ENCODE measurements around the gene STMN1.
A peak's percentile ranks its signal among the peaks of the same experiment; 100 is the strongest.
"Not testable (repeated sequence)": the region's sequence is repeated elsewhere in the genome, so short reads cannot be mapped to it uniquely, and the experiment has no call there.

Gene STMN1

DNA sequence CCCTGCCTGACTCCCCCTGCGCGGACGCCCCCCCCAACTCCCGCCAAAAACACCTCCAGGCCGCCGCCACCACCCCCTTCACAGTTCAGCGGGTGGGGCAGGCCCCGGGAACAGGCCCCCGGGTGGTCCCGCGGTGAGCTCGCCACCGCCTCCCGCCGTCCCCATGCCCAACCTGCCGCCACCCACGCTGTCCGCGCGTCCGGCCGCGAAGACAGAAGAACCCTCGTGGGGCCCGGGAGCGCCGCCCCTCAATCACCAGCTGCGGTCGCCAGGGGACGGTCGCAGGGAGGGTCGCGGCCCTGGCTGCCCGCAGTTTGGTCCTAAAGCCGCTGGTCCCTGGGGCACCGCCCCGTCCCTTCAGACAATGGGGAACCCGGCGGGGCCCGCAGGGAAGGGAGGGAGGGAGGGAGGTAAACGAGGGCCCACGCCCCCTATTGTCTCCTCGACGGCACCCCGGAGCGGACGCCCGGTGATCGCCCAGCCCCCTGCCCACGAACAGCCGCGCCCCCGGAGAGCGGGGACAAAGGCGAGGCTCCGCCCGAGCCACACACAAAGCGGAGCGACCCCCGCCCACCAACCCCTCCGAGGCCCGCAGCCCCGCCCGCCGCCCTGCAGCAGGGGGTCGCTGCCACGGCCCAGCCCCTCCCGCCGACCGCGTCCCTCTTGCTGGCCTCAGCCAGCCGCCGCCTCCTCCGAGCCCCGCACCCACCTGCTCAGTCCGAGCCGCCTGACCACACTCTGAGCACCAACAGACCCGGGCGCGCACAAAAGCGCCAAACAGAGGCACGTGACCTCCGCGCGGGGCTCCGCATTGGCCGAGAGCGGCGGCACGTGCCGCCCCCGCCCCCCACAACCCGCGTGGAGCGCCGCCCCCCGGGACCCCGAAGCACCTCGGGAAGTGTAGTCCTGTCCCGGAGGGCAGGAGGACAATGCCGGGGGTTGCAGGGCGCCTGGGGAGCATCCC, at the start of gene STMN1:
STMN1 (minus strand) TSS at position 740 of the 964 bp plus-strand sequence. CDS start 1,743 bp downstream, outside the sequence.
- DNase-seq (ENCODE audit: low read depth in 2 of 2), result peak; percentile 84 to 90

DNA sequence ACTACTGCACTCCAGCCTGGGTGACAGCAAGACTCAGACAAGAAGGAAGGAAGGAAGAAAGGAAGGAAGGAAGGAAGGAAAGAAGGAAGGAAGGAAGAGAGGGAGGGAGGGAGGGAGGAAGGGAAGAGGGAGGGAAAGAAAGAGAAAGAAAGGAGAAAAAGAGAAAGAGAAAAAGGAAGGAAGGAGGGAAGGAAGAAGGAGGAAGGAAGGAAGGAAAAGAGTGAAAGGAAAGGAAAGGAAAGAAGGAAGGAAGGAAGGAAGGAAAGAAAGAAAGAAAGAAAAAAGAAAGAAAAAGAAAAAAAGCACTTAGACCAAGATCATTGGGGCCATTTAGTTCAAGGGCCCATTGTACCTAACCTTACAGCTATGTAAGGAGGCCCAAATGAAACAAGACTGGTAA, 49.3 kb upstream of the STMN1 start:
- no peak for DNase-seq (ENCODE audit: low read depth in 2 of 2)

DNA sequence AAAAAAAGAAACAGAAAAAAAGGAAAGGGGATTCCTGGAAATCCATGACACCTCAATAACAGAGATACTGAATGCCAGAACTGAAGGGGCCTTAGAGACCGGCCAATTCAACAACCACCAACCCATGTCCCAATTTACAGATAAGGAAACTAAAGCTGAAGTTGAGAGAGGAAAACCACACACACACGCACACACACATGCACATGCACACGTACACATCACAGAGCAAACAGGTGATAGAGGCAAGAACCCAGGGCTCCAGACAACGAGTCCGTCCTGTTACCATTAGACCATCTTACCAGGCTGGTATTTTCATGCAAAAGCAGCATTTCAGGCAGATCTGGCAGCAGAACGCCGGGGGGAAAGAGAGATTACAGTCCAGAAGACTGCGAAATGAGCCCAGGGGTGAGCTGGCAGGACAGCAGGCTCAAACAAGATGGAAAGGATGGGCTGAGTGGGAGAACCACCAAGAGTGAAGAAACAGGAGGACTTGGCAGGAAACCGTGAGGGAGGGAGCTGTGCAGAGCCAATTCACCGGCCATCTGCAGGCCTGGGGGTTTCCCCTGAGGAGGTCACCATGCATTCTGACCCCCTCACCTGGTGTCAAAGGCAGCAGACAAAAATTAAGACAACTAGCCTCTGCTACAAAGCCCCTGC, 48.2 kb upstream of the STMN1 start:
- no peak for DNase-seq (ENCODE audit: low read depth in 2 of 2)

DNA sequence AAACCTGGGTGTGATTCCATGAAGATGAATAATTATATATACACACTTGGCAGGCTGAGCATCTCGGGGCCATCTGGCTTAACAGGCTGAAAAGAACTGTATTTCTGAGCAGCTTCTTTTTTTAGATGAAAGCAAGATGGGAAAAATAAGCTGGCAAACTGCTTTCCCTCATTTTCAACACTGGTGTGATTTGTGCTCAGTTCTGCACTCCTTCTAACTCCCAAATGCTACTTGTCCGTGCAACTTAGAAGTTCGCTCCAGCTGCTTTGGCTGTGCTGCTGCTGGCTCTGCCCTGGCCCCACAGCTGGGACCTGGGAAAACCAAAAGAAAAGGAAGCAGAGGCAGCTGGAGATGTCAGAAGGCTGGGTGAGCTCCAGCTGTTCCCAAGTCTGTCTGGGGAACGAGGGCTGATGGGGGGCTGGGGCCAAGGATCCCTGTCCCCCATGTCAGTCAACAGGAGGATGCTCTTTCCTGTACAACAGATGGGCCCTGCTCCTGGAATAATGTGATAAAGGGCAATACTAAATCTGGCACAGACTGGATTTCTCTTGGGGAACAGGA, 46.7 kb upstream of the STMN1 start:
- no peak for DNase-seq (ENCODE audit: low read depth in 2 of 2)

DNA sequence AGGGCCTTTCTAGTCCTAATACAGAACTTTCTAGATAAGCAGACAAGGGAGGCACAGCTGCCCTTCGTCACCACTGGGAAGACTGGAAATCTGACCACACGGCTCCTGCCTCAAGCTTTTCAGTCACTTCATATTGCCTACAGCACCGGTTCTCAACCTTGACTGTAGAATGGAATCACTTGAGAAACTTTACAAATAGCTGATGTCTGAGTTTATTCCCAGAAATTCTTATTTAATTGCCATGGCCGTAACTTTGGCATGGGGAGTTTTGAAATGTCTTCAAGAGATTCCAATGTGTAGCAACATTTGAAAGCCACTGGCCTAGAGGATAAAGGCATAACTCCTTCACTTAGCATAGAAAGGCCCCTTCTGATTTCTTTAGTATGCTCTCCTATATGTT, 42.4 kb upstream of the STMN1 start:
- no peak for DNase-seq (ENCODE audit: low read depth in 2 of 2)

DNA sequence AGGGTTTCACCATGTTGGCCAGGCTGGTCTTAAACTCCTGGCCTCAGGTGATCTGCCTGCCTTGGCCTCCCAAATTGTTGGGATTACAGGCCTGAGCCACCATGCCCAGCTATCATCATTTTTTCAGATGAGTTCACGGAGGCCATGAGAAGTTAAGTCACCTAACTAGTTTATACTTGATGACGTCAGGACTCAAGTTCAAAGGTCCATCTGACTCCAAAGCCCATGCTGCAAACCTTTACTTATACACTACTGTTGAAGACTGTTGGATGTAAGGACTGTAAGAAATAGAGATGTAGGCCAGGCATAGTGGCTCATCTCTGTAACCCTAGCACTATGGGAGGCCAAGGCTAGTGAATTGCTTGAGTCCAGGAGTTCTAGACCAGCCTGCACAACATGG, 40.8 kb upstream of the STMN1 start:
- DNase-seq (ENCODE audit: low read depth in 2 of 2), result no peak

DNA sequence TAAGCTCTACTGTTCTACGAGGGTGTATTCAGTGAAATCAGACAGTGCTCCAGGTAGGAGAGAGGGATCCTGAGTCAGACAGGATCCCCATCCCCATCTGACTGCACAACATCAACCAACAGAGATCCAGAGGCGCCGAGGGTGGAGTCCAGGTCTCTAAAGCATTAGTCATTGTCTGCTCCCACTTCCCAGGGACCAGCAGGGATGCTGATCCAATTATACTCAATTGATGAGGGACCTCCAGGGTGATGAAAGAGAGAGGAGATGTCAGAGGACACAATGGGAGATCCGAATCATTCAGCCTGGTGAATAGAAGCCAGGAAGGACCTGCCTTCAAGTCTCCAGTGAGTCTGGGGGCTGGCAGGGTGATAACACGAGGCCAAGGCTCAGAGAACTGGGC, 39.5 kb upstream of the STMN1 start:
- no peak for DNase-seq (ENCODE audit: low read depth in 2 of 2)

DNA sequence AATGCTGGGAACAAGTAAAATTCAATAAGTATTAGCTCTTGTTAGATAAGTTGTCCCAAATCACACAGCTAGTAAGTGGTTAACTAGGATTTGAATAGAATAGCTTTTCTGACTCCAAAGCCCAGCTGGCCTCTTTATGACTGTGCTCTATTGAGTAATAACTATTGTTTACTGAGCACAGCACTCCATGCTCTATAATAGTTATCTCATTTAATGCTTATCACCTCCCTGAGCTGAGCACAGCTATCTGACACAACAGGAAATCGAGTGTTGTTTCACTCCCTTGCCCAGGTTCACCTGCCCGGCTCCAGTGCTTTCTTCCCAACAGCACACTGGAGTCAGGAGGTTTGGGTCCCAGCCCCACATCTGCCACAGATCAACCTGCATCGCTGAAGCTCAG, 38.8 kb upstream of the STMN1 start:
- DNase-seq (ENCODE audit: low read depth in 2 of 2), result no peak

DNA sequence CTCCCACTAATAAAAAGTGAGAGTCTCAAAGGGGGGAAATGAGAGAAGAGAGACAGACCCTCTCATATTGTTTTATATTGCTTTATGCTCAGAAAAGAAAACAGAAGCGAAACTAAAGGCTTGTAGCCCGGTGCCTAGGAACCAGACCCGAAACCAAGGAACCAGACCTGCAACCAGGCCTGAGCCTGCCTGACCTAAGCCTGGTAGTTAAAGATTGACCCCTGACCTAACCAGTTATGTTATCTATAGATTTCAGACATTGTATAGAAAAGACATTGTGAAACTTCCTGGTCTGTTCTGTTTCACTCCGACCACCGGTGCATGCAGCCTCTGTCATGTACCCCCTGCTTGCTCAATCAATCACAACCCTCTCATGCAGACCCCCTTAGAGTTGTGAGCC, 37.3 kb upstream of the STMN1 start:
- DNase-seq (ENCODE audit: low read depth in 2 of 2), result not testable (repeated sequence)

DNA sequence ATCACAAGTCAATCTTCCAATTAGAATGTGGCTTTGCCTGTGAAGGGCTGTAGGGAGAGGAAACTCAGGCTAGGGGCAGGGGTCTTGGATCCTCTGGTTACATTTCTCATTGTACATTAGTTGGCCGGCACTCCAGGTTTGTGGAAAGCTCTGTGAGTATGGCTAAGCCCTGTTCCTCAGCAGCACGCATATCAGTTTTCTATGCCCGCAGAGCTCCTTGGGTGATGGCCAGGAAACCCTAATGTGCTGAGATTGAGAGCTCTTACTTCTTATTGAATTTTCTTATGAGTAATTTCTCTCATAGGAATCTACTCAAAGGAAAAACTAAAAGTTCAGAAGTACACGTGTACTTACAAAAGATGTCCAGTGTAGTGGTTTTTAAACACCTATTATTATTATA, 30.7 kb upstream of the STMN1 start:
- DNase-seq (ENCODE audit: low read depth in 2 of 2), result no peak

DNA sequence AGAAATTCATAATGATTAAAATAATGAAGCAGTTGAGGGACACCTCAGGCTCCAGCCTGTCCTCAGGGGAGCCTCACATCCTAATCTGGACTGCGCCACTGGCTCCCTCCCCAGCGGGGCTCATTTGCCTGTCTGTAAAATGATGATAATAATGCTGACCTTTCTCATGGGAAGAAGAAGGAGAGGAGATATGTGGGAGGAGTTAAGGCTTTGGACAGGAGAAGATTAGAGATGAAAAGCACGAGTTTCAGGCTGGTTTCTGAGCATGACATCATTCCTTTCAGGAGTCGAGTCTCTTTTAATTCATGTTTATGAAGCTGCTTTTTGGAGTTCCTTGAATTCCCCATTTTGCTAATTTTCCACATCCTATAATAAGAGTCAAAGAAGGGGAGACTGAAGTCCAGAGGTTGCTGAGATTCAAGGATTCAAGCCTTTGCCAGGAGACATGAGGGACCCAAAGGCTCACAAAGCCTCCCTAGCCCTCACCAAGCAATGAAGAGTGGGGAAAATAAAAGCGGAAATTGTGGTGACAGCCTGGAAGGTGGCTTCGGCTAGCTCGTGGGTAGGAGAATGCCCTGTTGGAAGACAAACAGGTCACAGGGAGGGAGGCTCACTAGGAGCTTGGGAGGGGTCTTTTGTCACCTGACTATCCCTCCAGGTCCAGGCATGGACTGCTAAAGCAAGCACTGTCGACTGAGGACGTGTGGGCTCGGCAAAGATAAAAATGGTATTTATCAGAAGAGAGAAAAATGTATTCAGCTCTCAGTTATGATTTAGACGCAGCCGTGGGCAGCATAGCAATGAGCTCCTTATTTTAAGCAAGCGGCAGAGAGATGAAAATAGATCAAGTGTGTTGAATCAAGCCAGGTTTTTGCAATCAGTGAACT, 27.5 kb upstream of the STMN1 start:
- DNase-seq (ENCODE audit: low read depth in 2 of 2), result no peak

DNA sequence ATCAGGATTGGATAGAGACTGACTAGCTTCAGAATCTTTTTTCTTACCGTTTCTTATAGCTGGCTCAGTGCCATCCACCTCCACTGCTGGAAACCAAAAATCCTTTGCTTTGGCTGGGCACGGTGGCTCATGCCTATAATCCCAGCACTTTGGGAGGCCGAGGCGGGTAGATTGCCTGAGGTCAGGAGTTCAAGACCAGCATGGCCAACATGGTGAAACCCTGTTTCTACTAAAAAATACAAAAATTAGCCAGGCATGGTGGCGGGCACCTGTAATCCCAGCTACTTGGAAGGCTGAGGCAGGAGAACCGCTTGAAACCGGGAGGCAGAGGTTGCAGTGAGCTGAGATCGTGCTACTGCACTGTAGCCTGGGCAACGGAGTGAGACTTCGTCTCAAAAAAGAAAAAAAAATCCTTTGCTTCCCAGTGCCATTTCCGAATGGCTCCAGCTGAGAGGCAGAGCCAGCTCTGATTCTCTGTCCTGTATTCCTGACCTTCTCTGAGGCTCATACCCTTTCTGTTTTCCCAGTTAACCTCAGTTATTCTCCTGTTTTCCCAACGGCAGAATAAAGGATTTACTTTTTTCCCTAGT, 26.7 kb upstream of the STMN1 start:
- DNase-seq (ENCODE audit: low read depth in 2 of 2), result not testable (repeated sequence)

DNA sequence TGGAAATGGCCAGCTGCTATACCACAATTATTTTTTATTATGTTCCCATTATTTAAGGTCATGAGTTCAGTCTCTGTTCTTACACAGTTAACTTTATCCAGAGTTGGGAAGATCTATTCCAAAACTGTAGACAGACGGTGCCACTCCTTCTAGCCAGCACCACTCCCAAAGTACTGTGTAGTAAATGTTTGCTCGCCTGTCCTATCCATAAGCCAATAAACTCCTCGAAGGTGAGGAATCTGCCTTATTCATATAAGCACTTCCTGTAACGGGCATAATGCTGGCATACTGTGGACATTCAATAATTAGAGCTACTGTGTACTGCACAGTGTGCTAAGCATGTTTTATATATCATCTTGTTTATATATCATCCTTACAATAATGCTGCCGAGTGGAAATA, 26.1 kb upstream of the STMN1 start:
- DNase-seq (ENCODE audit: low read depth in 2 of 2), result no peak

DNA sequence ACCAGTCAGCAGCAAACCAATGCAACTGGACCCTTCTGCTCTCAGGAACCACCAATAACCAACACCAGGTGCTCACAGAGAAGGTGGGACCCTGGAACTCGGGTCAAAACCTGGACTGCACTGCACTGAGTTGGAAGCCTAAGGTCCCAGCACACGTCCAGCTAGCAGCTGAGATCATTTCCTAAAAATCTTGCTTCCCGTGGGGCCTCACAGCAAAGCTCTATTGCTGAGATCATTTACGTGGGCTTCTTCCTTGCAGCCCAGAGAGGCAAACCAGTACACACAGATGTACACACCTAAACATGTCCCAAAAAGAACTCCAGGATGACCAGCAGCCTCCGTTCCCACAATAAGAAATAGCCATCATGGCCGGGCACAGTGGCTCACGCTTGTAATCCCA, 22.8 kb upstream of the STMN1 start:
- no peak for DNase-seq (ENCODE audit: low read depth in 2 of 2)

DNA sequence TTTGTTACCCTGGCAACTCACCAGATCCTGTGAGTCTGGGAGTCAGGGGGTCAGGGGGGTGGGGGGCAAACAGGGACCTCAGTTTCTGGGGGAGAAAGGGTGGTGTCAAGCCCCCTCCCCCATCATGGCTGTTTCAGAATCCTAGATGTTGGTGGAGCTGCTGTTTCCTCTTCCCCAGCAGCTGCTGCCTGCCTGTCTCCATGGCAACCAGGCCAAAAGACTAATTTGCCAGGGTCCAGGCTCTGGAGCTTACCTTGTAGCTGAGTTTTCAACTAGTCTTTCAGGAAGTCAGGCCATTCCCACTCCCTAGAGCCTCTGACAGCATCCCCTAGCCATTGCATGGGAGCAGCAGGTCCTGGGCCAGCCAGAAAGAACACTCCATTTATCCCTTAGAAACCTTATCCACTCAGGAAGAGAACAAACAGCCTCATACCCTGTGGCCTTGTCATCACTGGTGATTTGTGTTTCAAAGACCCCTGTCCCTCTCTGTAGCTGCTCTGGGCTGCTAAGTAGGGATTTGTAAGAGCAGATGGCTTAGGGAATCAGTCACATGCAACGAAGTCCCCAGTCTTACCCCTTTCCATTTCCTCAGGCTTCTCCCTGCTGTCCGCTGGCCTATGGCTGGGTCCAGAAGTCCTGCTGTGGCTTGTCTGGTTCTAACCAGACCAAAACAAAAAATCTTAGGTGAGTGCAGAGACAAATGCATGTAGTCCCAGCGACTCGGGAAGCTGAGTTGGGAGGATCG, 21.5 kb upstream of the STMN1 start:
- no peak for DNase-seq (ENCODE audit: low read depth in 2 of 2)

DNA sequence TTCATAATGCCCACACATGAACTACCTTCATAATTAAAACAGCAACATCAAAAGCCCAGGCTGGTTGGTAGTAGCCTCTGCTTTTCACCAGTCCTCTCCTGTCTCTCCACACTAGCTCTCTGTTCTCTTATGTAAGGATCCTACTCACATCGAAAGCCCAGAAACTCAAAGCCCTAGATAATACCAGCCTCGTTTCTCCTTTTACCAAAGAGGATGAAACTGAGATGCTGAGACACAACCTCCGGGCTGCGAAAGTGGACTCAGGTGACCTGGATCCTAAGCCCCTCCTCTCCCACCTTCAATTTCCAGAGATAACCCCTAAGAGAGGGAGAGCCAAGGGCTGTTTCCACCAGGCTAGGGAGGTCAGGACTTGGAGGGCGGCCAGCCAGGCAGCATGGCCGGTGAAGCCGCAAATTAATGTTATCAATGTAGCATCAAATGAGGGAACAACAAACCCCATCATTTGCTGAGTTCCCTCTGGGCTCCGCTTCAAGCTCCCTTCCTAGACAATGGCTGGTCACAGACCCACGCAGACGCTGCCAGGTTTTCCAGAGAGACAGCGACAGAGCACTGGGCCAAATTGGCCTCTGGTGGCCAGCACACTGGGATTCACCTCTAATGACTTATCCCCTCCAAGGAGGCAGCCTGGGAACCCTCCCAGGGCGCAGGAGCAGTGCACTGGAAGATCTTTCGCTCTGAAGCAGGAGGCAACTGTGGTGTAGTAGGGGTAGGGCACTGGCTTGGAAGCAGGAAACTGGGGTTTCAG, 20.7 kb upstream of the STMN1 start:
- DNase-seq (ENCODE audit: low read depth in 2 of 2), result no peak

DNA sequence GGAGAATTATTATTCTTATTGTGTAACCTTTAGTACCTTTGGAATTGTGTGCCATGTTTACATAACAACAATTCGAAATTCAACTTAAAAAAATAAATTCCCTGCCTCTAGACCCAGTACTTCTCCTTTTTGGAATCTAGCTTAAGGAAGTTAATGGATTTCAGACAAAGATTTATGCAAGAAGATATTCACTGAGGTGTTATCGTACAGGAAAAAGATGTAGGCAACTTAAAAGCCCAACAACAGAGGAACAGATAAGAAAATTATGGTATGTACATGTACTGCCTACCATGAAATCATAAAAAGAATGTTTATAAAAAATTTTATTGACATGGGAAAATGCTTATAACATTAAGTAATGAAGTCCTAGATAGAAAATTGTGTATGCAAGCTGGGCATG, 18.2 kb upstream of the STMN1 start:
- no peak for DNase-seq (ENCODE audit: low read depth in 2 of 2)

DNA sequence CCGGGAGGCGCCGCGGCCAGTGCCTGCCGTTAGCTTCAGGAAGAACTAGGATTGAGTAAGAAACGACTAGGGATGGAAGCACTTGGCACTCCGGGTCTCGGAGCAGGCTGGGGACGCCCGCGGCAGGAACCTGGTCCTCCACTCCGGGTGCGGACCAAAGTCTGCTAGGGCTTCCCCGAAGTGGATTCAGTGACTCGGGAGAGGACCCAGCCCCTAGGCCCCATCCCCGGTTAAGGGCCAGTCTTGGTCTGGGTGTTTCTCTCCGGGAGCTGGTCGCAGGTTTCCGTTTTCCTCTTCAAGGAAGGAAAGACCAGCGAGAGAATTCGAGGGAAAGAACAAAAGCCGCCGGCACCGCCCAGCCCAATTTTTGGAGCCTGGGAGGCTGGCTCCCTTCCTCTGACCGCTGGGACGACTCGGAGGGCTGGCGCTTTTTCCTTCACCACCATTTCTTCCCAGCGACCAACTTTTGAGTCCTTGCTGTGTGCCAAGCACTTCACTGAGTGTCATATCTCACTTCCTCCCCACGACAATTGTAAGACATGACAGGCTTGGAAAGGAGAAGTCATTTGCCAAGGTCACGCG, 16.8 kb upstream of the STMN1 start:
- DNase-seq (ENCODE audit: low read depth in 2 of 2), result peak in 1 of 2 donors; percentile 22

Data from stimulated activated CD4-positive, alpha-beta T cell treated with anti-CD3 and anti-CD28 coated beads, Interleukin-1b, Interleukin-23, amount 100 ng/mL, for 4 hours (primary cell).